Measurements from ENCODE around the gene AGBL3.
"Not testable (repeated sequence)": the region's sequence is repeated elsewhere in the genome, so short reads cannot be mapped to it uniquely, and the experiment has no call there.

Gene AGBL3

DNA sequence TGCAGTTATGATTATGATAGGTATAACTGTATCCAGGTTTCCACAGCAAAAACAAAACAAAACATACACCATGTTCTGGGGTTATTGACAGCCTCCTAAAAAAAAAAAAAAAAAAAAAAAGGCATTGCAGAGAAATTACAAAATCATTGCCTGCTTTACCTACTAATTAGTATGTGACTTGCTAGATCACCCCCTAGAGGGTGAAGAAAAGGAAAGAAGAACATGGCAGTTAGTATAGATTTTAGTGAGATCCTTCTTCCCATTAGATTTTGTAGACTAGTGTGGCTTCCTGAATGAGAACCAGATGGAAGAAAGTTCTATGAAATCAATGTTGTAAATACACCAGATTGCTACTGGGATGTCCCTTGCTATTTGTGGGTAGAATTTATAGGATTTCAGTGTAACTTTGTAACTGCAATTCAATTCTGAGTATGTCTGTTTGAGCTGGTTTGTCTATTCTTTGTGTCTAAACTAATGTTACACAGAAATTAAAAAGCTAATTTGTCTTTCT lies 24.0 kb upstream of the AGBL3 start:
- TF ChIP-seq, protein P1, sequence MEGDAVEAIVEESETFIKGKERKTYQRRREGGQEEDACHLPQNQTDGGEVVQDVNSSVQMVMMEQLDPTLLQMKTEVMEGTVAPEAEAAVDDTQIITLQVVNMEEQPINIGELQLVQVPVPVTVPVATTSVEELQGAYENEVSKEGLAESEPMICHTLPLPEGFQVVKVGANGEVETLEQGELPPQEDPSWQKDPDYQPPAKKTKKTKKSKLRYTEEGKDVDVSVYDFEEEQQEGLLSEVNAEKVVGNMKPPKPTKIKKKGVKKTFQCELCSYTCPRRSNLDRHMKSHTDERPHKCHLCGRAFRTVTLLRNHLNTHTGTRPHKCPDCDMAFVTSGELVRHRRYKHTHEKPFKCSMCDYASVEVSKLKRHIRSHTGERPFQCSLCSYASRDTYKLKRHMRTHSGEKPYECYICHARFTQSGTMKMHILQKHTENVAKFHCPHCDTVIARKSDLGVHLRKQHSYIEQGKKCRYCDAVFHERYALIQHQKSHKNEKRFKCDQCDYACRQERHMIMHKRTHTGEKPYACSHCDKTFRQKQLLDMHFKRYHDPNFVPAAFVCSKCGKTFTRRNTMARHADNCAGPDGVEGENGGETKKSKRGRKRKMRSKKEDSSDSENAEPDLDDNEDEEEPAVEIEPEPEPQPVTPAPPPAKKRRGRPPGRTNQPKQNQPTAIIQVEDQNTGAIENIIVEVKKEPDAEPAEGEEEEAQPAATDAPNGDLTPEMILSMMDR (IDR thresholded peaks at IDR 0.05; ENCODE audit: low read length, missing control alignments), result peak; percentile 8
- no peak overlapping the region for H3K4me3 ChIP-seq (replicated peaks; ENCODE audit: low read depth, low read length)
- DNase-seq (ENCODE audit: low read depth), result no peak

DNA sequence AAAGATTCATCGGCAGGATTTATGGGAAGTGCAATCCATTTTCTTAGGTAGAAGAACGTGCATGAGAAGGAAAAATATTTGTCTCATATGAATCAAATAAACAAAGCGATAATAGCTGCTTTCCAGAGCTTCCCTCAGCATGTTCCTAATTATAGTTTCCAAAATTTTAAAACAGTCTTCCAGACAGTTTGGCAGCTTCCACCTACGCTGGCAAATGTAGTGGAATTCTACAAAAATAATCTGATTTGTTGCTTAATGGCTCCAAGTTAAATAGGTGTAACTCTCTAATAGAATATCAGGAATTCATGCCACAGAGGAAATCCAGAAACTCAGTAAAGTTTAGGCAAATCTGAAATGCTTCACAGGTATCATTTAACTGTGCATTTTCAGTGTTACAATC lies 23.3 kb upstream of the AGBL3 start:
- no peak overlapping the region for H3K4me3 ChIP-seq (replicated peaks; ENCODE audit: low read depth, low read length)
- no peak for DNase-seq (ENCODE audit: low read depth)
- TF ChIP-seq, protein P1 (IDR thresholded peaks at IDR 0.05; ENCODE audit: low read length, missing control alignments), result no peak

DNA sequence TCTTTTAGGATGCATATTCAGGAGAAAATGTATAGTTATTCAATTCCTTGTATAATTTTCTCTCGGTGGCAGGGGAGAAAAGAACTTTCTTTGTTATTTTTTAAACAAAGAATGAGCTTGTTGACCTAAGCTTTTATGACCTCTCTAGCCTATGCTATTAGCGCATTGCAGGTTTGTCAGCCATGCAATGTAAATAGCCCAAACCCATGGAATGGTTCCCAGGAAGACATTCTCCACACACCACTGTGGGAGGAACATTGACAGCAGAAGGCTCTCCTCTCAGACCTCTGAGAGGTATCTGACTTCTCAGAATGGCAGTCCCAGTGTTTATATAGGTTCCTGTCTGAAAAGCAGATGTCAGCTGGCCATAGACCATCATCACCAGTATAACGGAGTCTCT lies 19.6 kb upstream of the AGBL3 start:
- TF ChIP-seq, protein P1 (IDR thresholded peaks at IDR 0.05; ENCODE audit: low read length, missing control alignments), result no peak
- no peak for DNase-seq (ENCODE audit: low read depth)

DNA sequence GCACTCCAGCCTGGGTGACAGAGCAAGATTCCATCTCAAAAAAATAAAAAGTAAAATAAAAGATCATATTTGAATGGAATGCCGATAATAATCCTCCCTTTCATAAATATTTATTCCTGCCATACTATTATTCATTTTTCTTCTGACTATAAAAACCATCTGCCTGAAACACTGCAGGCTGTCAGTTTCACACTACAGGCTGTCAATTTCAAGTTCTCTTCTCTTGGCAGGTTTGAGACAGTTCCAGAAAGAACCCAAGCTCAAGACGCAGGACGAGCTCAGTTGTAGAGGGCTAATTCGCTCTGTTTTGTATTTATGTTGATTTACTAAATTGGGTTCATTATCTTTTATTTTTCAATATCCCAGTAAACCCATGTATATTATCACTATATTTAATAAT lies 18.2 kb upstream of the AGBL3 start:
- no peak overlapping the region for H3K4me3 ChIP-seq (replicated peaks; ENCODE audit: low read depth, low read length)
- TF ChIP-seq, protein P1 (IDR thresholded peaks at IDR 0.05; ENCODE audit: low read length, missing control alignments), result no peak
- no peak for DNase-seq (ENCODE audit: low read depth)

More for the DNA sequence above, 19.6 kb upstream of the AGBL3 start:
- no peak overlapping the region for H3K4me3 ChIP-seq (replicated peaks; ENCODE audit: low read depth, low read length)

DNA sequence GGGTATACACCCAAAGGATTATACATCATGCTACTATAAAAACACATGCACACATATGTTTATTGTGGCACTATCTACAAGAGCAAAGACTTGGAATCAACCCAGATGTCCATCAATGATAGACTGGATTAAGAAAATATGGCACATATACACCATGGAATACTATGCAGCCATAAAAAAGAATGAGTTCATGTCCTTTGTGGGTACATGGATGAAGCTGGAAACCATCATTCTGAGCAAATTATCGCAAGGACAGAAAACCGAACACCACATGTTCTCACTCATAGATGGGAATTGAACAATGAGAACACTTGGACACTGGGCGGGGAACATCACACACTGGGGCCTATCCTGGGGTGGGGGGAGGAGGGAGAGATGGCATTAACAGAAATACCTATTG lies 4.7 kb upstream of the AGBL3 start:
- not testable (repeated sequence) for H3K4me3 ChIP-seq (replicated peaks; ENCODE audit: low read depth, low read length); DNase-seq (ENCODE audit: low read depth)

DNA sequence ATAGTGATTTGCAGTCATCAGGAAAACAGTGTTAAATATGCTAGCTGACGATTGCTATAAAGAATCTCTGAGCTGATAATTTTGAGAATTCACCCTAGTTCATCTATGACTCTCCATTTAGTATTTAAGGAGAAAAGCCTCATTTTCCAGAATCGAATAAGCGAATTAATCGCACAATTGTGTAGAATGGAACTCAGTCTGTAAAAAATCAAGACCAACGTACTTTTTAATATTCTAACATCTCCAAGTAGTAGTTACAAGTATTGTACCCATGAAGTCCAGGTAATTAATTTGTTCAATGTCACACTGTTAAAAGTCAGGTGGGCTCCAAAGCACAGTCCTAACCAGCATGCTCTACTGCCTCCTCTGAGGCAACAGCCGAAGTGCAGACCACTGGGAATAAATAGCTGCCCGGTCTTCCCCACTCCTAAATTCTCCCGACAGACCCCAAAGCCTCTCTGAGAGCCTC lies 380 bp upstream of the AGBL3 start:
- DNase-seq (ENCODE audit: low read depth), result no peak
- TF ChIP-seq, protein P1 (IDR thresholded peaks at IDR 0.05; ENCODE audit: low read length, missing control alignments), result no peak
- peak overlapping the region; percentile 85 for H3K4me3 ChIP-seq (replicated peaks; ENCODE audit: low read depth, low read length)

DNA sequence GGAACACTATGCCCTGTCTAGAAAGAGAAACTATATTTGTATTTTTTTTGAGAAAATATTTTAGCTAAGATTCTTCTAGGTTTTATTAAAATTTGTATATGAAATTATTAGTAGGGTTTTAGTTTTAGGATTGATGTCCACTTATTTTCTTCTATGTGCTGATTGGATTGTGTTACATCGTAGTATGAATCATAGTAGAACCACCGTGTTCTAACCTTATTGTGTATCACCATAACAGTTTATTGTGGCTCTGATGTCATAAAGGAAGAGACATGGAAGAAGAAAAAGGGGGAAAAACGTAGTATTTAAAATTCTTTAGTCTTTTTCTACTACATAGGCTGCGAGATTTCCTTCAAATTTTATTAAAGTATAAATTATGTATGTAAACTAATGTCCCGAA lies 1.9 kb downstream of the AGBL3 start:
- no peak for DNase-seq (ENCODE audit: low read depth)
- TF ChIP-seq, protein P1 (IDR thresholded peaks at IDR 0.05; ENCODE audit: low read length, missing control alignments), result no peak
- H3K4me3 ChIP-seq (replicated peaks; ENCODE audit: low read depth, low read length), result no peak overlapping the region
